ENCODE measurements around the gene LONRF3. TPM values are rescaled to one million over a fixed set of nuclear protein-coding genes. Genes with fewer than 3 reads are reported as not detected.
A peak's percentile ranks its signal among the peaks of the same experiment; 100 is the strongest.

The LONRF3 gene
- total and polyA plus RNA-seq, 12 donors, result 1.3 to 9.8 (median 7.4) TPM

- TF ChIP-seq POLR2A (IDR thresholded peaks at IDR 0.05) (no peak), CTCF (IDR thresholded peaks at IDR 0.05) (no peak)
- Histone ChIP-seq H3K36me3 (replicated peaks in 1 of 2) (no peaks in the 10 kb centered on the region), H3K9me3 (replicated peaks in 1 of 3) (no peaks in the 10 kb centered on the region), H3K4me3 (no peak overlapping the region), H3K27me3 (peaks cover 3% of the 10 kb centered on the region), H3K27ac (no peak overlapping the region), H3K4me1 (replicated peaks in 1 of 2) (peaks cover 0 to 4% of the 10 kb centered on the region in 2 donors)
- 23 to 45% (median 29%) methylated on average over 3 of the region's 3 CpGs for WGBS, 4 donors
- intact Hi-C loops (cut with DNase I), result loop anchor here in 1 of 2 donors (10.0 kb wide), 1 partner anchor 159 kb away; no protein-coding TSS in a partner anchor
- no peak for DNase-seq
Measured at GRCh38 chrX:119003462-119003861, 29.0 kb downstream of the LONRF3 start.

GRCh38 chrX:119004920-119005524, 30.6 kb downstream of the LONRF3 start:
- H3K9me3 ChIP-seq (replicated peaks in 1 of 3), result no peaks in the 10 kb centered on the region
- peak; percentile 30 to 73 (median 54) for DNase-seq
- intact Hi-C loops (cut with DNase I), result loop anchor here in 1 of 2 donors (5.0 to 10.0 kb wide), 2 partner anchors 62 to 160 kb away; no protein-coding TSS in a partner anchor

GRCh38 chrX:119007189-119007770, 32.9 kb downstream of the LONRF3 start:
- Histone ChIP-seq H3K27me3 (peaks cover 3% of the 10 kb centered on the region), H3K4me3 (no peak overlapping the region), H3K4me1 (replicated peaks in 1 of 2) (peaks cover 0 to 4% of the 10 kb centered on the region in 2 donors), H3K27ac (no peak overlapping the region), H3K9me3 (replicated peaks in 1 of 3) (no peaks in the 10 kb centered on the region), H3K36me3 (replicated peaks in 1 of 2) (no peaks in the 10 kb centered on the region)
- no peak for DNase-seq
- intact Hi-C loops (cut with DNase I), result loop anchor here in 1 of 2 donors (5.0 to 10.0 kb wide), 2 partner anchors 60 to 162 kb away; no protein-coding TSS in a partner anchor
- TF ChIP-seq CTCF (IDR thresholded peaks at IDR 0.05), result no peak
- WGBS, 4 donors, result 89 to 96% (median 94%) methylated on average over 3 of the region's 3 CpGs

More at GRCh38 chrX:119004920-119005524, 30.6 kb downstream of the LONRF3 start:
- Histone ChIP-seq H3K4me3 (no peak overlapping the region), H3K27me3 (peaks cover 3% of the 10 kb centered on the region), H3K27ac (no peak overlapping the region), H3K36me3 (replicated peaks in 1 of 2) (no peaks in the 10 kb centered on the region), H3K4me1 (replicated peaks in 1 of 2) (peaks cover 0 to 4% of the 10 kb centered on the region in 2 donors)
- WGBS, 4 donors, result 16 to 29% (median 22%) methylated on average over 3 to 5 of the region's 5 CpGs
- no peak for TF ChIP-seq POLR2A (IDR thresholded peaks at IDR 0.05)
- TF ChIP-seq CTCF (IDR thresholded peaks at IDR 0.05), result peak; percentile 56 to 94 (median 78)

GRCh38 chrX:119008110-119008744, 33.8 kb downstream of the LONRF3 start:
- Histone ChIP-seq H3K4me3 (no peak overlapping the region), H3K27ac (no peak overlapping the region), H3K27me3 (peaks cover 3% of the 10 kb centered on the region), H3K9me3 (replicated peaks in 1 of 3) (no peaks in the 10 kb centered on the region), H3K36me3 (replicated peaks in 1 of 2) (no peaks in the 10 kb centered on the region), H3K4me1 (replicated peaks in 1 of 2) (peaks cover 0 to 4% of the 10 kb centered on the region in 2 donors)
- DNase-seq, result peak in 6 of 7 donors; percentile 28 to 57 (median 47)
- TF ChIP-seq POLR2A (IDR thresholded peaks at IDR 0.05) (no peak), CTCF (IDR thresholded peaks at IDR 0.05) (peak; percentile 29 to 70 (median 50))
- WGBS, 4 donors, result 18 to 27% (median 22%) methylated on average over 3 of the region's 3 CpGs
- intact Hi-C loops (cut with DNase I), result loop anchor here in 1 of 2 donors (5.0 to 10.0 kb wide), 2 partner anchors 59 to 163 kb away; no protein-coding TSS in a partner anchor

All from adrenal gland (tissue), 12 donors.